ENCODE results near the gene CAPN3.

Gene CAPN3

GRCh38 chr15:42338500-42338899 is 20.8 kb upstream of the CAPN3 start:
- no peak for TF ChIP-seq JUND (IDR thresholded peaks at IDR 0.05; ENCODE audit: low read depth)
- in situ Hi-C loops (cut with HindIII; ENCODE audit: low pct_unique_long_range_greater_than_20kb, low sequenced_read_pairs), result no loop called here
- no peak for DNase-seq (ENCODE audit: low read depth in 1 of 2, low spot score in 1 of 2)

GRCh38 chr15:42343596-42344232 is 15.6 kb upstream of the CAPN3 start:
- DNase-seq (ENCODE audit: low read depth in 1 of 2, low spot score in 1 of 2), result no peak
- in situ Hi-C loops (cut with HindIII; ENCODE audit: low pct_unique_long_range_greater_than_20kb, low sequenced_read_pairs), result no loop called here
- no peak for TF ChIP-seq JUND (IDR thresholded peaks at IDR 0.05; ENCODE audit: low read depth)

GRCh38 chr15:42344763-42345162 is 14.5 kb upstream of the CAPN3 start:
- in situ Hi-C loops (cut with HindIII; ENCODE audit: low pct_unique_long_range_greater_than_20kb, low sequenced_read_pairs), result no loop called here
- no peak for TF ChIP-seq JUND (IDR thresholded peaks at IDR 0.05; ENCODE audit: low read depth)

GRCh38 chr15:42345504-42345903 is 13.8 kb upstream of the CAPN3 start:
- TF ChIP-seq JUND (IDR thresholded peaks at IDR 0.05; ENCODE audit: low read depth), result no peak
- in situ Hi-C loops (cut with HindIII; ENCODE audit: low pct_unique_long_range_greater_than_20kb, low sequenced_read_pairs), result no loop called here

More at GRCh38 chr15:42344763-42345162, 14.5 kb upstream of the CAPN3 start:
- DNase-seq (ENCODE audit: low read depth in 1 of 2, low spot score in 1 of 2), result peak in 1 of 2 experiments; percentile 11

GRCh38 chr15:42348083-42348482 is 11.2 kb upstream of the CAPN3 start:
- TF ChIP-seq JUND (IDR thresholded peaks at IDR 0.05; ENCODE audit: low read depth), result no peak
- DNase-seq (ENCODE audit: low read depth in 1 of 2, low spot score in 1 of 2), result no peak
- in situ Hi-C loops (cut with HindIII; ENCODE audit: low pct_unique_long_range_greater_than_20kb, low sequenced_read_pairs), result no loop called here

More at GRCh38 chr15:42345504-42345903, 13.8 kb upstream of the CAPN3 start:
- no peak for DNase-seq (ENCODE audit: low read depth in 1 of 2, low spot score in 1 of 2)

GRCh38 chr15:42349186-42349585 is 10.1 kb upstream of the CAPN3 start:
- in situ Hi-C loops (cut with HindIII; ENCODE audit: low pct_unique_long_range_greater_than_20kb, low sequenced_read_pairs), result no loop called here
- no peak for DNase-seq (ENCODE audit: low read depth in 1 of 2, low spot score in 1 of 2)
- no peak for TF ChIP-seq JUND (IDR thresholded peaks at IDR 0.05; ENCODE audit: low read depth)

GRCh38 chr15:42352401-42352800 is 6.9 kb upstream of the CAPN3 start:
- DNase-seq (ENCODE audit: low read depth in 1 of 2, low spot score in 1 of 2), result no peak
- in situ Hi-C loops (cut with HindIII; ENCODE audit: low pct_unique_long_range_greater_than_20kb, low sequenced_read_pairs), result no loop called here
- no peak for TF ChIP-seq JUND (IDR thresholded peaks at IDR 0.05; ENCODE audit: low read depth)

GRCh38 chr15:42353061-42353460 is 6.2 kb upstream of the CAPN3 start:
- in situ Hi-C loops (cut with HindIII; ENCODE audit: low pct_unique_long_range_greater_than_20kb, low sequenced_read_pairs), result no loop called here
- no peak for TF ChIP-seq JUND (IDR thresholded peaks at IDR 0.05; ENCODE audit: low read depth)
- DNase-seq (ENCODE audit: low read depth in 1 of 2, low spot score in 1 of 2), result no peak

- in situ Hi-C loops (cut with HindIII; ENCODE audit: low pct_unique_long_range_greater_than_20kb, low sequenced_read_pairs), result no loop called here
- DNase-seq (ENCODE audit: low read depth in 1 of 2, low spot score in 1 of 2), result no peak
- no peak for TF ChIP-seq JUND (IDR thresholded peaks at IDR 0.05; ENCODE audit: low read depth)
Observed at GRCh38 chr15:42354824-42355223, 4.5 kb upstream of the CAPN3 start.

GRCh38 chr15:42355291-42355690 is 4.0 kb upstream of the CAPN3 start:
- no peak for TF ChIP-seq JUND (IDR thresholded peaks at IDR 0.05; ENCODE audit: low read depth)
- in situ Hi-C loops (cut with HindIII; ENCODE audit: low pct_unique_long_range_greater_than_20kb, low sequenced_read_pairs), result no loop called here
- DNase-seq (ENCODE audit: low read depth in 1 of 2, low spot score in 1 of 2), result no peak

- no peak for TF ChIP-seq JUND (IDR thresholded peaks at IDR 0.05; ENCODE audit: low read depth)
- no peak for DNase-seq (ENCODE audit: low read depth in 1 of 2, low spot score in 1 of 2)
- in situ Hi-C loops (cut with HindIII; ENCODE audit: low pct_unique_long_range_greater_than_20kb, low sequenced_read_pairs), result no loop called here
Observed at GRCh38 chr15:42356851-42357250, 2.5 kb upstream of the CAPN3 start.

GRCh38 chr15:42358141-42358540 is 1.2 kb upstream of the CAPN3 start:
- TF ChIP-seq JUND (IDR thresholded peaks at IDR 0.05; ENCODE audit: low read depth), result no peak

GRCh38 chr15:42359985-42360384 is 684 bp downstream of the CAPN3 start:
- TF ChIP-seq JUND (IDR thresholded peaks at IDR 0.05; ENCODE audit: low read depth), result no peak
- no peak for DNase-seq (ENCODE audit: low read depth in 1 of 2, low spot score in 1 of 2)
- in situ Hi-C loops (cut with HindIII; ENCODE audit: low pct_unique_long_range_greater_than_20kb, low sequenced_read_pairs), result no loop called here

More at GRCh38 chr15:42358141-42358540, 1.2 kb upstream of the CAPN3 start:
- in situ Hi-C loops (cut with HindIII; ENCODE audit: low pct_unique_long_range_greater_than_20kb, low sequenced_read_pairs), result no loop called here
- no peak for DNase-seq (ENCODE audit: low read depth in 1 of 2, low spot score in 1 of 2)

GRCh38 chr15:42360535-42361112 is 1.3 kb downstream of the CAPN3 start:
- TF ChIP-seq JUND (IDR thresholded peaks at IDR 0.05; ENCODE audit: low read depth), result no peak
- in situ Hi-C loops (cut with HindIII; ENCODE audit: low pct_unique_long_range_greater_than_20kb, low sequenced_read_pairs), result no loop called here
- no peak for DNase-seq (ENCODE audit: low read depth in 1 of 2, low spot score in 1 of 2)

Measured in T47D (cell line).